LNCaP clone FGC (cell line): ENCODE data around the gene OSMR.

Experiments
- DNase-seq: peaks from one replicate; pipeline ENCODE4 v3.0.0-alpha.2; 2011; ENCODE audit warnings: low read depth
- H3K4me3 ChIP-seq: 2 replicates; pipeline ENCODE4 v1.5.1; 2011; ENCODE audit warnings: mild to moderate bottlenecking, low read depth, low read length, control low read depth
- TF ChIP-seq, protein P1 (sequence below): IDR thresholded peaks from 2 replicates; pipeline ENCODE4 v1.5.1; 2012; ENCODE audit warnings: mild to moderate bottlenecking; ENCODE audit not compliant: control insufficient read depth, insufficient read depth; ENCODE audit errors: extremely low read depth

The OSMR gene

DNA sequence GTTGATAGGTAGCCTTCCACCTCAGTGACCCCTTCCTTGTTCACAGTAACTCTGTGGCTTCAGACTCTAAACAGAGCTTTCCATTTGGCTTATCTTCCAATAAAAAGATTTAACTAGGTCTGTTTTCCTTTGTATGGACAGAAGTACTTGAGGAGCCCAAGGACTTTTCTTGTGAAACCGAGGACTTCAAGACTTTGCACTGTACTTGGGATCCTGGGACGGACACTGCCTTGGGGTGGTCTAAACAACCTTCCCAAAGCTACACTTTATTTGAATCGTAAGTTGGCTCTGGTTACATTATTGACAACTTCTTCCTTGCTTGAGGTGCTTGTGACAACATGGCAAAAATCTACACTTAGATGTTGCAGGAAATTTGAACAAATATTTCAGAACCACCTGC lies 39.4 kb downstream of the OSMR start:
- no peak for DNase-seq
- no peak overlapping the region for H3K4me3 ChIP-seq
- TF ChIP-seq, protein P1, sequence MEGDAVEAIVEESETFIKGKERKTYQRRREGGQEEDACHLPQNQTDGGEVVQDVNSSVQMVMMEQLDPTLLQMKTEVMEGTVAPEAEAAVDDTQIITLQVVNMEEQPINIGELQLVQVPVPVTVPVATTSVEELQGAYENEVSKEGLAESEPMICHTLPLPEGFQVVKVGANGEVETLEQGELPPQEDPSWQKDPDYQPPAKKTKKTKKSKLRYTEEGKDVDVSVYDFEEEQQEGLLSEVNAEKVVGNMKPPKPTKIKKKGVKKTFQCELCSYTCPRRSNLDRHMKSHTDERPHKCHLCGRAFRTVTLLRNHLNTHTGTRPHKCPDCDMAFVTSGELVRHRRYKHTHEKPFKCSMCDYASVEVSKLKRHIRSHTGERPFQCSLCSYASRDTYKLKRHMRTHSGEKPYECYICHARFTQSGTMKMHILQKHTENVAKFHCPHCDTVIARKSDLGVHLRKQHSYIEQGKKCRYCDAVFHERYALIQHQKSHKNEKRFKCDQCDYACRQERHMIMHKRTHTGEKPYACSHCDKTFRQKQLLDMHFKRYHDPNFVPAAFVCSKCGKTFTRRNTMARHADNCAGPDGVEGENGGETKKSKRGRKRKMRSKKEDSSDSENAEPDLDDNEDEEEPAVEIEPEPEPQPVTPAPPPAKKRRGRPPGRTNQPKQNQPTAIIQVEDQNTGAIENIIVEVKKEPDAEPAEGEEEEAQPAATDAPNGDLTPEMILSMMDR = no peak

DNA sequence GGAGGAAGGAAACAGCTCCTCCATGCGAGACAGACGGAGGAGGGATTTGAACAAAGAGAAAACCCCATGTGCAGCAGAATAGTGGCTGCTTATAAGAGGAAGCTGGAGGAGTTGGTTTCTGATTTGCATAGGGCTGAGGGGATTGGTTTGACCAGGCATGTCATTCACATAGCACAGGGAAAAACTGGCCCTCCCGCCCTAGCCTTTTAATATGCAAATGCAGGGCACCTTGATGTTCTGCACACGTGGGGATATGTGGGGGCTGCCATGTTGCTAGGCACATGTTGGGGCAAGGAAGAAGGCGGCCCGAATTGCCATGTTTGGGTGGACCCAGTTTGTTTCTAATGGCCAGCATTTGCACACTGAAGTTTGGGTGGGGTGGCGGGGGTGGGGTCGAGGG lies 42.2 kb downstream of the OSMR start:
- DNase-seq = no peak
- TF ChIP-seq, protein P1 = no peak
- H3K4me3 ChIP-seq = no peak overlapping the region

DNA sequence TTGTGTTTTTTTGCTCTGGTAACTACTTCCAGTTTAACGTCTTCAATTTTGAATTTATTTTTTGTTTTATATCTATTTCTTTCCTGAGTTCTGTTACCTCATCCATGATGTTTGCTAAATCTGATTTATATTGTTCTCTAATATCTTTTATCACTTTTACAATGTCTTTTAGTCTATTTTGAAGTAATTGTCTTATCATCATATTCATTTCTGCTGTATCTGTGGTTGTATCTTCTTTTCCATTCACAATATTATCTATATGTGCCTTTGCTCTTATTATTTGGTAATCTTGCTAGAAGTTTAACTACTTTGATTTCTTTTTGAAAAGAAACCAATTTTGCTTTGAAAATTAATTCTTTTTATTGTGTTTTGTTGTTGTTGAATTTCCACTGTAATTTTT lies 43.6 kb downstream of the OSMR start:
- H3K4me3 ChIP-seq = no peak overlapping the region
- TF ChIP-seq, protein P1 = no peak
- DNase-seq = no peak

DNA sequence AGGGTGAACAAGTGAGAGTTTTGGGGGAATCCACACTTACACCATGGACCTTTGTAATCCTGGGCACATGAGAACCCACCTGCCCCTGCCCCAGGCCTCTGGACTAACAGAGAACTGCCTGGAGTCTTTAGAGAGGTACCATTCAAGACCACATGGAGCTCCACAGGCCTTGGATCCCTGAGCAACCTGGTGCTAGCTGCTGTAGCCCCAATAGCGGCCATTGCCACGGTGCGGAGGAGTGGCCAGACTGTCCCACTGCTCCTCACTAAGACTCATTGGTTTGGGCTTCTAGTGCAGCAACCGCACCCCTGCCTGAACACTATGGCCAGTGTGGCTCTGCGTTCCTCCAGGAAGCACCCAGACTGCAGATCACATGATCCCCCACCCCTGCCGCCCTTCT lies 45.8 kb downstream of the OSMR start:
- no peak overlapping the region for H3K4me3 ChIP-seq
- TF ChIP-seq, protein P1 = no peak
- no peak for DNase-seq

DNA sequence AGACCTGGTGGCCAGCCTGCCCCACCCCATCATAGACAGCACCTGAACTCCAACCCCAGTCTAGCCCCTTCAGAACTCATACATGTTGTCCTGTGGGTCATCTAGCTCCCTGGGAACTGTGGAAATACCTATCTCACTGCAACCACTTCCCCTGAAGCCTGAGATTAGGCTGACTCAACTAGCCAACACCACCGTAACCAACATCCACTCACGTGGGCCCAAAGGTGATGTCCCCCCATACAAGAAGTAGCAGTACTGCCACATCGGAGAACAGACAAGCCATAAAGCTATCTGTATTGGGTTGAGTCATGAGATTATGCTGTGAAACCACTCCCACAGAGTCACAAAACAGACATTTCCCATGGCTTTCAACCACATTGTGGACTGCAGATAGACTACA lies 46.6 kb downstream of the OSMR start:
- H3K4me3 ChIP-seq = no peak overlapping the region
- TF ChIP-seq, protein P1 = no peak
- no peak for DNase-seq

DNA sequence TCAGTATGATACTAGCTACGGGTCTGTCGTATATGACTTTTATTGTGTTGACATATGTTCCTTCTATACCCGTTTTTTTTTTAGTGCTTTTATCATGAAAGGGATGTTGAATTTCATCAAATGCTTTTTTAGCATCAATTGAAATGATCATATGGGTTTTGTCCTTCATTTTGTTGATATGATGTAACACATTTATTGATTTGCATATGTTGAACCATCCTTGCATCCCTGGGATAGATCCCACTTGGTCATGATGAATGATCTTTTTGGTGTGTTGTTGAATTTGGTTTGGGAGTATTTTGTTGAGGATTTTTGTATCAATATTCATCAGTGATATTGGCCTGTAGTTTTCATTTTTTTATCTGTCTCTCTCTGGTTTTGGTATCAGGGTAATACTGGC lies 50.9 kb downstream of the OSMR start:
- no peak for DNase-seq
- no peak overlapping the region for H3K4me3 ChIP-seq
- TF ChIP-seq, protein P1 = no peak

DNA sequence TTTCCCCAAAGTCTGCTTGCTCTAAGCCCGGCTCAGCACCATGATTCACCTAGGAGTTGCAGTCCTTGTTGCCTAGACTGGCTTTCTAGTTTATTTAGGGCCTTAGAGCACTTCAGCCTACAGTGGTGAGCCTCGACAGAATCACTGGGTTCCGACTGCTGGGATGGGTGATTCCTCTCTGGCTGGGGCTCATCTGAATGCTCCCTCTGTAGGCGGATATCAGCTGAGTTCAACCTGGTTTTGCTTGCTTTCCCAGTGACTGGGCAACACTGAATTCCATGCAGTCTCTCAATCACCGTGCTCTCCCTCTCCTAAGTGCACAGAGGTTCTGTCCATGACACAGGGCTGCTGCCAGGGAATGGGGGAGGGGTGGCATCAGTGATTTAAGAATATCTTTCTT lies 54.1 kb downstream of the OSMR start:
- TF ChIP-seq, protein P1 = no peak
- no peak for DNase-seq
- no peak overlapping the region for H3K4me3 ChIP-seq
